Activated CD8-positive, alpha-beta T cell treated with anti-CD3 and anti-CD28 coated beads, Interleukin-2, amount 10 ng/mL, durations not matched to agents 7 days and 5 days (primary cell): ENCODE results near the gene LINS1. TPM values are rescaled to one million over a fixed set of nuclear protein-coding genes. Genes with fewer than 3 reads are reported as not detected.

Experiments used
- ATAC-seq: fragments of 150-1000 bp; cut with Tn5 transposase; one replicate; pipeline ENCODE4 v1.10.0; 2021; ENCODE audit warnings: moderate library complexity
- CTCF ChIA-PET: fragments of 350-600 bp; sonication (Branson Sonifier 250); formaldehyde crosslinking; loops from one replicate; lab custom pipeline; 2021; ENCODE audit warnings: antibody characterized with exemption; lab: Charles Lee
- POLR2A ChIA-PET: fragments of 350-600 bp; sonication (Branson Sonifier 250); formaldehyde crosslinking; loops from one replicate; lab custom pipeline; 2021; ENCODE audit warnings: antibody characterized with exemption; lab: Charles Lee
- DNase-seq: peaks from one replicate; pipeline ENCODE4 v3.0.0-alpha.2; 2020
- H3K27ac Mint-ChIP-seq: one replicate; pipeline ENCODE4 v1.8.0; 2021; ENCODE audit warnings: mild to moderate bottlenecking, mixed read lengths
- H3K27me3 Mint-ChIP-seq: one replicate; pipeline ENCODE4 v1.8.0; 2021; ENCODE audit warnings: low read depth, mixed read lengths
- H3K36me3 Mint-ChIP-seq: one replicate; pipeline ENCODE4 v1.8.0; 2021; ENCODE audit warnings: low read depth, mixed read lengths
- H3K4me1 Mint-ChIP-seq: one replicate; pipeline ENCODE4 v1.8.0; 2021; ENCODE audit warnings: low read depth, mixed read lengths
- H3K4me3 Mint-ChIP-seq: one replicate; pipeline ENCODE4 v1.8.0; 2021; ENCODE audit warnings: mild to moderate bottlenecking, mixed read lengths
- H3K9me3 Mint-ChIP-seq: one replicate; pipeline ENCODE4 v1.8.0; 2022; ENCODE audit warnings: mixed read lengths; ENCODE audit not compliant: insufficient read depth
- total RNA-seq, 2 experiments: library from RNA; stranded (reverse); gene quantifications; one replicate each; pipeline ENCODE4 v1.2.3, GENCODE V29; 2021

Gene LINS1
- total RNA-seq, 2 experiments from 2014 or later, result 40.9 to 45.3 TPM

- no peak for ATAC-seq
- ChIA-PET POLR2A (no interaction called here), CTCF (interaction anchor here (1.0 kb wide), 1 partner anchor 14 kb away, joined by 3 read pairs; no protein-coding TSS in a partner anchor)
- Mint-ChIP-seq H3K27ac (peak overlapping the region; percentile 79), H3K36me3 (peaks cover 65% of the 10 kb centered on the region), H3K27me3 (no peaks in the 10 kb centered on the region), H3K4me1 (peaks cover 20% of the 10 kb centered on the region), H3K9me3 (peaks cover 3% of the 10 kb centered on the region), H3K4me3 (no peak overlapping the region)
- no peak for DNase-seq
Observed at GRCh38 chr15:100580414-100580813, 21.6 kb downstream of the LINS1 start.

- no peak for DNase-seq
- no peak for ATAC-seq
Observed at GRCh38 chr15:100573526-100573925, 28.5 kb downstream of the LINS1 start.

GRCh38 chr15:100572362-100572983 is 29.5 kb downstream of the LINS1 start:
- Mint-ChIP-seq H3K27me3 (no peaks in the 10 kb centered on the region), H3K4me3 (peak overlapping the region; percentile 53), H3K9me3 (no peaks in the 10 kb centered on the region), H3K27ac (peak overlapping the region; percentile 82), H3K4me1 (peaks cover 39% of the 10 kb centered on the region), H3K36me3 (peaks cover 62% of the 10 kb centered on the region)
- CTCF ChIA-PET, result interaction anchor here (0.6 to 6.8 kb wide), 22 partner anchors 9 to 644 kb away, joined by 3 to 106 read pairs (median 4); partner anchors contain the start of genes ADAMTS17, ASB7, CERS3 and LINS1
- POLR2A ChIA-PET, result interaction anchor here (0.8 kb wide), 1 partner anchor 30 kb away, joined by 3 read pairs; the partner anchor contains the start of genes ASB7 and LINS1
- ATAC-seq (no peak), DNase-seq (no peak)

More at GRCh38 chr15:100573526-100573925, 28.5 kb downstream of the LINS1 start:
- POLR2A ChIA-PET, result interaction anchor here (1.5 kb wide), 1 partner anchor 29 kb away, joined by 5 read pairs; the partner anchor contains the start of genes ASB7 and LINS1
- Mint-ChIP-seq H3K36me3 (peaks cover 63% of the 10 kb centered on the region), H3K27me3 (no peaks in the 10 kb centered on the region), H3K9me3 (no peaks in the 10 kb centered on the region), H3K4me1 (peaks cover 39% of the 10 kb centered on the region), H3K4me3 (no peak overlapping the region), H3K27ac (no peak overlapping the region)
- CTCF ChIA-PET, result interaction anchor here (1.0 to 6.8 kb wide), 6 partner anchors 16 to 222 kb away, joined by 5 to 106 read pairs (median 16); partner anchors contain the start of genes ASB7 and LINS1

- Mint-ChIP-seq H3K27me3 (no peaks in the 10 kb centered on the region), H3K4me3 (peak overlapping the region; percentile 53), H3K4me1 (peaks cover 38% of the 10 kb centered on the region), H3K27ac (peak overlapping the region; percentile 82), H3K36me3 (peaks cover 60% of the 10 kb centered on the region), H3K9me3 (no peaks in the 10 kb centered on the region)
- peak; percentile 42 for ATAC-seq
- DNase-seq, result no peak
- ChIA-PET CTCF (interaction anchor here (1.0 to 6.8 kb wide), 20 partner anchors 10 to 643 kb away, joined by 3 to 106 read pairs (median 5); partner anchors contain the start of genes ADAMTS17, ASB7 and LINS1), POLR2A (interaction anchor here (2.1 kb wide), 1 partner anchor 25 kb away, joined by 9 read pairs; no protein-coding TSS in a partner anchor)
Observed at GRCh38 chr15:100571592-100572167, 30.3 kb downstream of the LINS1 start.

- CTCF ChIA-PET, result interaction anchor here (1.0 to 6.8 kb wide), 8 partner anchors 15 to 232 kb away, joined by 3 to 106 read pairs (median 6); partner anchors contain the start of genes ADAMTS17, ASB7 and LINS1
- ATAC-seq (peak; percentile 60), DNase-seq (no peak)
- Mint-ChIP-seq H3K27me3 (no peaks in the 10 kb centered on the region), H3K9me3 (no peaks in the 10 kb centered on the region), H3K27ac (peak overlapping the region; percentile 82), H3K36me3 (peaks cover 56% of the 10 kb centered on the region), H3K4me1 (peaks cover 30% of the 10 kb centered on the region), H3K4me3 (peak overlapping the region; percentile 53)
- POLR2A ChIA-PET, result interaction anchor here (0.6 to 2.1 kb wide), 2 partner anchors 26 to 32 kb away, joined by 4 to 9 read pairs; no protein-coding TSS in a partner anchor
Observed at GRCh38 chr15:100570735-100571313, 31.2 kb downstream of the LINS1 start.

- no peak for DNase-seq
- Mint-ChIP-seq H3K27ac (peak overlapping the region; percentile 82), H3K4me3 (no peak overlapping the region), H3K4me1 (peaks cover 27% of the 10 kb centered on the region), H3K27me3 (no peaks in the 10 kb centered on the region), H3K9me3 (no peaks in the 10 kb centered on the region), H3K36me3 (peaks cover 57% of the 10 kb centered on the region)
- no peak for ATAC-seq
- CTCF ChIA-PET, result interaction anchor here (1.0 to 6.8 kb wide), 6 partner anchors 26 to 231 kb away, joined by 3 to 106 read pairs (median 6); partner anchors contain the start of genes ADAMTS17, ASB7 and LINS1
- POLR2A ChIA-PET, result interaction anchor here (0.6 to 2.1 kb wide), 2 partner anchors 27 to 33 kb away, joined by 4 to 9 read pairs; no protein-coding TSS in a partner anchor
Observed at GRCh38 chr15:100570275-100570674, 31.7 kb downstream of the LINS1 start.

GRCh38 chr15:100569391-100569790 is 32.6 kb downstream of the LINS1 start:
- peaks cover 56% of the 10 kb centered on the region for H3K36me3 Mint-ChIP-seq
- CTCF ChIA-PET, result interaction anchor here (1.0 to 6.8 kb wide), 2 partner anchors 55 to 218 kb away, joined by 3 to 106 read pairs; no protein-coding TSS in a partner anchor

GRCh38 chr15:100566850-100567628 is 34.9 kb downstream of the LINS1 start:
- Mint-ChIP-seq H3K36me3 (peaks cover 49% of the 10 kb centered on the region), H3K4me1 (peaks cover 23% of the 10 kb centered on the region), H3K27ac (no peak overlapping the region), H3K27me3 (no peaks in the 10 kb centered on the region), H3K4me3 (no peak overlapping the region), H3K9me3 (no peaks in the 10 kb centered on the region)
- DNase-seq (no peak), ATAC-seq (no peak)
- ChIA-PET POLR2A (no interaction called here), CTCF (interaction anchor here (1.6 kb wide), 1 partner anchor 217 kb away, joined by 7 read pairs; no protein-coding TSS in a partner anchor)

More at GRCh38 chr15:100569391-100569790, 32.6 kb downstream of the LINS1 start:
- Mint-ChIP-seq H3K27ac (peak overlapping the region; percentile 52), H3K27me3 (no peaks in the 10 kb centered on the region), H3K9me3 (no peaks in the 10 kb centered on the region), H3K4me3 (no peak overlapping the region), H3K4me1 (peaks cover 27% of the 10 kb centered on the region)
- ATAC-seq (no peak), DNase-seq (no peak)
- POLR2A ChIA-PET, result interaction anchor here (2.1 kb wide), 1 partner anchor 27 kb away, joined by 9 read pairs; no protein-coding TSS in a partner anchor

GRCh38 chr15:100565591-100565990 is 36.4 kb downstream of the LINS1 start:
- DNase-seq (no peak), ATAC-seq (no peak)
- POLR2A ChIA-PET, result no interaction called here
- Mint-ChIP-seq H3K4me3 (no peak overlapping the region), H3K27me3 (no peaks in the 10 kb centered on the region), H3K27ac (no peak overlapping the region), H3K4me1 (peaks cover 8% of the 10 kb centered on the region), H3K9me3 (no peaks in the 10 kb centered on the region), H3K36me3 (peaks cover 44% of the 10 kb centered on the region)
- CTCF ChIA-PET, result no interaction called here

- POLR2A ChIA-PET, result interaction anchor here (0.7 kb wide), 1 partner anchor 489 kb away, joined by 3 read pairs; no protein-coding TSS in a partner anchor
- DNase-seq, result no peak
- no peak for ATAC-seq
- peaks cover 25% of the 10 kb centered on the region for H3K36me3 Mint-ChIP-seq
- H3K27me3 Mint-ChIP-seq, result no peaks in the 10 kb centered on the region
- no peak overlapping the region for H3K27ac Mint-ChIP-seq
- no peaks in the 10 kb centered on the region for H3K4me1 Mint-ChIP-seq
- H3K9me3 Mint-ChIP-seq, result no peaks in the 10 kb centered on the region
- no peak overlapping the region for H3K4me3 Mint-ChIP-seq
- CTCF ChIA-PET, result no interaction called here
Observed at GRCh38 chr15:100560323-100560722, 41.7 kb downstream of the LINS1 start.
